Gastroesophageal sphincter (tissue), 4 donors: Measurements from ENCODE around the gene IRF2. TPM values are rescaled to one million over a fixed set of nuclear protein-coding genes. Genes with fewer than 3 reads are reported as not detected.
A peak's percentile ranks its signal among the peaks of the same experiment; 100 is the strongest.

Experiments
- ATAC-seq: fragments of 150-250 bp; one replicate; pipeline ENCODE4 v1.9.1; 2016; ENCODE audit warnings: mild to moderate bottlenecking, moderate library complexity
- H3K27ac ChIP-seq, 4 donors: fragments of 200-600 bp; sonication (generic) in 3 of 4; 1 replicate in 3 of 4; 2 replicates in 1 of 4; pipeline ENCODE4 v1.5.1; 2016 to 2019
- H3K27me3 ChIP-seq: fragments of 200-600 bp; sonication (generic); one replicate; pipeline ENCODE4 v1.5.1; 2019
- H3K36me3 ChIP-seq, 2 donors: fragments of 200-600 bp; sonication (generic); one replicate each; pipeline ENCODE4 v1.5.1; 2019; ENCODE audit warnings: control low read depth in 1 of 2
- H3K4me1 ChIP-seq, 3 donors: fragments of 200-600 bp; sonication (generic); 1 replicate in 2 of 3; 2 replicates in 1 of 3; pipeline ENCODE4 v1.5.1; 2016 to 2019; ENCODE audit warnings: control low read depth in 2 of 3
- H3K4me3 ChIP-seq, 2 donors: fragments of 200-600 bp; sonication (generic); one replicate each; pipeline ENCODE4 v1.5.1; 2019; ENCODE audit warnings: mild to moderate bottlenecking in 1 of 2, moderate library complexity in 1 of 2
- H3K9me3 ChIP-seq, 3 donors: fragments of 200-600 bp; sonication (generic); one replicate each; pipeline ENCODE4 v1.5.1; 2017 to 2019; ENCODE audit warnings: control low read depth in 2 of 3
- CTCF ChIP-seq, 4 experiments: fragments of 200-600 bp in 2 of 4; fragments of 450-650 bp in 2 of 4; sonication (generic) in 1 of 4; IDR thresholded peaks; one replicate each; pipeline ENCODE4 v1.5.1; 2017 to 2019; ENCODE audit warnings: antibody characterized with exemption in 4 of 4, mild to moderate bottlenecking in 2 of 4, moderate library complexity in 2 of 4
- EP300 ChIP-seq: sonication (generic); formaldehyde crosslinking; IDR thresholded peaks from one replicate; pipeline ENCODE4 v1.6.1; 2017; ENCODE audit warnings: antibody characterized with exemption, mild to moderate bottlenecking
- POLR2A ChIP-seq, 2 donors: fragments of 450-650 bp; IDR thresholded peaks; one replicate each; pipeline ENCODE4 v1.6.1; 2017; ENCODE audit warnings: antibody characterized with exemption in 2 of 2, mild to moderate bottlenecking in 2 of 2, moderate library complexity in 1 of 2
- POLR2AphosphoS5 ChIP-seq: sonication (generic); formaldehyde crosslinking; IDR thresholded peaks from one replicate; pipeline ENCODE4 v1.6.1; 2017; ENCODE audit warnings: antibody characterized with exemption
- WGBS, 2 donors: methylation state at CpG; one replicate each; pipeline ENCODE4 v1.1.5; 2018; ENCODE audit warnings: low coverage in 1 of 2; 5-methylcytosine and 5-hydroxymethylcytosine counted together
- total RNA-seq, 4 donors: library from RNA; depleted of rRNA; stranded (reverse); fragments of >200 nt; gene quantifications; one replicate each; pipeline ENCODE4 v1.1.0, GENCODE V29; 2016

IRF2 gene
- total RNA-seq, 4 donors from 2014 or later, result 34.1 to 41.7 (median 35.4) TPM

- Histone ChIP-seq H3K4me3 (no peak overlapping the region), H3K27ac (no peak overlapping the region), H3K27me3 (no peaks in the 10 kb centered on the region), H3K9me3 (no peaks in the 10 kb centered on the region), H3K36me3 (no peaks in the 10 kb centered on the region), H3K4me1 (peaks cover 0 to 5% (median 0%) of the 10 kb centered on the region in 3 donors)
- no peak for ATAC-seq
- 83 to 100% methylated on average over 3 to 5 of the region's 6 CpGs for WGBS, 2 donors
- TF ChIP-seq EP300 (no peak), CTCF (IDR thresholded peaks at IDR 0.05) (no peak), POLR2A (IDR thresholded peaks at IDR 0.05) (no peak), POLR2AphosphoS5 (no peak)
Measured at GRCh38 chr4:184363258-184363657, 111.1 kb downstream of the IRF2 start.

- H3K9me3 ChIP-seq, result no peaks in the 10 kb centered on the region
- ATAC-seq, result no peak
- H3K36me3 ChIP-seq, result no peaks in the 10 kb centered on the region
- H3K27me3 ChIP-seq, result no peaks in the 10 kb centered on the region
- H3K4me1 ChIP-seq, result peaks cover 0 to 5% (median 0%) of the 10 kb centered on the region in 3 donors
- no peak overlapping the region for H3K27ac ChIP-seq
- no peak for TF ChIP-seq CTCF (IDR thresholded peaks at IDR 0.05)
- TF ChIP-seq POLR2AphosphoS5, result no peak
- no peak for TF ChIP-seq POLR2A (IDR thresholded peaks at IDR 0.05)
- no peak for TF ChIP-seq EP300
- WGBS, 2 donors, result 83 to 96% methylated on average over 4 of the region's 4 CpGs
- no peak overlapping the region for H3K4me3 ChIP-seq
Measured at GRCh38 chr4:184362396-184362795, 112.0 kb downstream of the IRF2 start.

- Histone ChIP-seq H3K9me3 (no peaks in the 10 kb centered on the region), H3K36me3 (no peaks in the 10 kb centered on the region), H3K4me3 (no peak overlapping the region), H3K4me1 (peaks cover 0 to 5% (median 0%) of the 10 kb centered on the region in 3 donors), H3K27ac (peak overlapping the region in 1 of 4 donors; percentile 33), H3K27me3 (no peaks in the 10 kb centered on the region)
- WGBS, 2 donors, result 19 to 36% methylated on average over 3 of the region's 3 CpGs
- no peak for ATAC-seq
- TF ChIP-seq EP300, result no peak
- no peak for TF ChIP-seq CTCF (IDR thresholded peaks at IDR 0.05)
- TF ChIP-seq POLR2AphosphoS5, result no peak
Measured at GRCh38 chr4:184361443-184361842, 112.9 kb downstream of the IRF2 start.

GRCh38 chr4:184359888-184360287 lies 114.5 kb downstream of the IRF2 start:
- WGBS, 2 donors, result 70 to 89% methylated on average over 5 of the region's 5 CpGs
- Histone ChIP-seq H3K4me3 (no peak overlapping the region), H3K4me1 (peaks cover 0 to 14% (median 0%) of the 10 kb centered on the region in 3 donors), H3K36me3 (no peaks in the 10 kb centered on the region), H3K27me3 (no peaks in the 10 kb centered on the region), H3K9me3 (no peaks in the 10 kb centered on the region), H3K27ac (no peak overlapping the region)
- TF ChIP-seq POLR2AphosphoS5, result no peak
- no peak for TF ChIP-seq POLR2A (IDR thresholded peaks at IDR 0.05)
- no peak for TF ChIP-seq CTCF (IDR thresholded peaks at IDR 0.05)
- no peak for TF ChIP-seq EP300
- no peak for ATAC-seq

- no peak for TF ChIP-seq EP300
- TF ChIP-seq CTCF (IDR thresholded peaks at IDR 0.05), result no peak
- TF ChIP-seq POLR2AphosphoS5, result no peak
- TF ChIP-seq POLR2A (IDR thresholded peaks at IDR 0.05), result no peak
- peak overlapping the region in 1 of 4 donors; percentile 25 for H3K27ac ChIP-seq
- no peak for ATAC-seq
- no peaks in the 10 kb centered on the region for H3K27me3 ChIP-seq
- H3K9me3 ChIP-seq, result no peaks in the 10 kb centered on the region
- H3K4me3 ChIP-seq, result no peak overlapping the region
- peaks cover 0 to 19% (median 0%) of the 10 kb centered on the region in 3 donors for H3K4me1 ChIP-seq
- 71 to 78% methylated on average over 3 to 5 of the region's 5 CpGs for WGBS, 2 donors
- H3K36me3 ChIP-seq, result no peaks in the 10 kb centered on the region
Measured at GRCh38 chr4:184358521-184359232, 115.7 kb downstream of the IRF2 start.
